KMS-11 (cell line): Measurements from ENCODE around the gene KLRK1.
"Not testable (repeated sequence)": the region's sequence is repeated elsewhere in the genome, so short reads cannot be mapped to it uniquely, and the experiment has no call there.

Experiments used
- H2AFZ ChIP-seq: fragments of 200-600 bp; sonication (generic); 2 replicates; pipeline ENCODE4 v1.6.1; 2016; ENCODE audit warnings: antibody characterized with exemption, mixed run types, low read depth
- H3K27ac ChIP-seq: fragments of 200-600 bp; sonication (generic); 2 replicates; pipeline ENCODE4 v1.6.1; 2016; ENCODE audit warnings: mild to moderate bottlenecking, mixed run types
- H3K27me3 ChIP-seq: fragments of 200-600 bp; sonication (generic); 2 replicates; pipeline ENCODE4 v1.6.1; 2017; ENCODE audit warnings: mild to moderate bottlenecking, low read depth, mixed run types, moderate library complexity; ENCODE audit not compliant: insufficient read depth
- H3K36me3 ChIP-seq: fragments of 200-600 bp; sonication (generic); 2 replicates; pipeline ENCODE4 v1.6.1; 2017; ENCODE audit warnings: mild to moderate bottlenecking, mixed run types; ENCODE audit not compliant: insufficient read depth
- H3K4me1 ChIP-seq: fragments of 200-600 bp; sonication (generic); 2 replicates; pipeline ENCODE4 v1.6.1; 2016; ENCODE audit warnings: mild to moderate bottlenecking, low read depth, mixed run types; ENCODE audit not compliant: poor library complexity, severe bottlenecking
- H3K4me2 ChIP-seq: fragments of 200-600 bp; sonication (generic); 2 replicates; pipeline ENCODE4 v1.7.0; 2016; ENCODE audit warnings: mild to moderate bottlenecking, mixed run types
- H3K4me3 ChIP-seq: fragments of 200-600 bp; sonication (generic); IDR thresholded peaks from 2 replicates; pipeline ENCODE4 v1.6.1; 2017; ENCODE audit warnings: low read depth, low read length, mixed read lengths; ENCODE audit not compliant: insufficient read depth
- H3K79me2 ChIP-seq: fragments of 200-600 bp; sonication (generic); 2 replicates; pipeline ENCODE4 v1.6.1; 2016; ENCODE audit warnings: low read depth, mixed run types; ENCODE audit not compliant: insufficient read depth
- H3K9ac ChIP-seq: fragments of 200-600 bp; sonication (generic); 2 replicates; pipeline ENCODE4 v1.6.1; 2016; ENCODE audit warnings: mild to moderate bottlenecking, mixed run types
- H4K20me1 ChIP-seq: fragments of 200-600 bp; sonication (generic); 2 replicates; pipeline ENCODE4 v1.6.1; 2016; ENCODE audit warnings: mild to moderate bottlenecking, mixed run types; ENCODE audit not compliant: insufficient read depth
- TF ChIP-seq, protein P1 (sequence below): fragments of 200-600 bp; sonication (generic); conservative IDR thresholded peaks from 2 replicates; pipeline ENCODE4 v1.6.1; 2017; ENCODE audit warnings: low read depth, mild to moderate bottlenecking, antibody characterized with exemption, low read length, moderate library complexity, mixed read lengths

The KLRK1 gene

DNA sequence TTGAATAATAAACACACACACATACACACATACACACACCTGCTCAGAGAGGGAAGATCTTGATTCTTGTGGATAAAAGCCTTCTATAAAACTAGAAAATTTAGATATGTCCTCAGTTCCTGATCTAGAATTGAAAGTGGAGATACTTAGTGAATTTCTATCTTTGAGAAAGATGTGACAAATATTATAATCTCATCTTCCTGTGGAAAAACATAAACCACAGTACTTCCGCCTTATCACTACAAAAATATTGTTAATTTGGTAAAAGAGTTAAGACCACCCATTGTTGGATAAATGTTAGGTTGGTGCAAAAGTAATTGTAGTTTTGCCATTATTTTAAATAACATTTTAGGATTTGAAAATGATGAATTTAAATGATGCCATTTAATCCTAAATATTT is at the start of gene KLRK1:
Gene KLRK1, minus strand, starts transcription at position 138 of the 400 bp plus-strand sequence. CDS start 1,231 bp downstream, outside the sequence.
- Histone ChIP-seq H3K79me2 (no peaks in the 10 kb centered on the region), H2AFZ (no peak within 1 kb of the TSS), H3K27ac (no peak within 1 kb of the TSS), H3K27me3 (peaks cover 6% of the 10 kb centered on the region), H3K4me2 (no peak within 1 kb of the TSS), H4K20me1 (no peaks in the 10 kb centered on the region), H3K4me3 (no peak within 1 kb of the TSS), H3K36me3 (no peaks in the 10 kb centered on the region), H3K4me1 (peaks cover 25% of the 10 kb centered on the region), H3K9ac (no peak within 1 kb of the TSS)
- TF ChIP-seq, protein P1, sequence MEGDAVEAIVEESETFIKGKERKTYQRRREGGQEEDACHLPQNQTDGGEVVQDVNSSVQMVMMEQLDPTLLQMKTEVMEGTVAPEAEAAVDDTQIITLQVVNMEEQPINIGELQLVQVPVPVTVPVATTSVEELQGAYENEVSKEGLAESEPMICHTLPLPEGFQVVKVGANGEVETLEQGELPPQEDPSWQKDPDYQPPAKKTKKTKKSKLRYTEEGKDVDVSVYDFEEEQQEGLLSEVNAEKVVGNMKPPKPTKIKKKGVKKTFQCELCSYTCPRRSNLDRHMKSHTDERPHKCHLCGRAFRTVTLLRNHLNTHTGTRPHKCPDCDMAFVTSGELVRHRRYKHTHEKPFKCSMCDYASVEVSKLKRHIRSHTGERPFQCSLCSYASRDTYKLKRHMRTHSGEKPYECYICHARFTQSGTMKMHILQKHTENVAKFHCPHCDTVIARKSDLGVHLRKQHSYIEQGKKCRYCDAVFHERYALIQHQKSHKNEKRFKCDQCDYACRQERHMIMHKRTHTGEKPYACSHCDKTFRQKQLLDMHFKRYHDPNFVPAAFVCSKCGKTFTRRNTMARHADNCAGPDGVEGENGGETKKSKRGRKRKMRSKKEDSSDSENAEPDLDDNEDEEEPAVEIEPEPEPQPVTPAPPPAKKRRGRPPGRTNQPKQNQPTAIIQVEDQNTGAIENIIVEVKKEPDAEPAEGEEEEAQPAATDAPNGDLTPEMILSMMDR: no peak

DNA sequence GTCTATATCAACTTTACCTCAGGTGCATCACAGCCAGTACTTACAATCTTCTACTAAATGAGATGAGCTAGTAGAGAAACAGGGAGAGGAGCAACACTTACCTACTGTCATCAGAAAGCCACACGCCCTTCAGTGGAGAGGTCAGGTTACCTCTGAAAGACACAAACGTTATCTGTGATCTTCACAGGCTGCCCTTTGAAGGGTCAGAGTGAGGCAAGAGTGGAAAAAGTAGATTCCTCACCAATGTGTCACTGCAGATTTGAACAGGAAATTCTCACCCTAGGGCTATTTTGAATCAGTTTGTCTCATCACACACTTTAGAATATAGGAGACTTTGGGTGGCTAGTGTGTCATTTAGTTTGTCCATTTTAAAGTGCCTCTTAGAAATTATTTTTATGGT is 47.8 kb upstream of the KLRK1 start:
- H3K4me1 ChIP-seq, H3K9ac ChIP-seq, H3K27me3 ChIP-seq, H3K4me2 ChIP-seq, H3K4me3 ChIP-seq, H4K20me1 ChIP-seq, H3K79me2 ChIP-seq, H3K36me3 ChIP-seq, H3K27ac ChIP-seq, H2AFZ ChIP-seq: not testable (repeated sequence)

DNA sequence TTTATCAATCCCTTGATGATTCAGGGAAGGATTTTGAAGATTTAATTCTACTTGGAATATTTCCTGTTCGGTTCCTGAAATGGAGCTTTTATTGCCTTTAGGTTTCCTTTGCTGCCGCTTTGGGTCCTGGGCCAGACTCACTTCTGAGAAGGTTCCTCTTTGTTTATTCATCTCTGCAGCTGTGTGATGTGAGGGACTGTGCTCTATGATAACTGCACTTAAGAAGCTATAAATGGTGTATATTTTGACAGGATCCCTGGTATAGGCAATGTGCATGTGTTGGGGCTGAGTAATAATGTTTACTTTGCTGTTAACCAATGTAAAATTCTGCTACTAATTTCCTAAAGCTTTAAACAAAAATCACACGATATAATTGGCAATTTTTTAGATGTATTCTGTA is 46.0 kb upstream of the KLRK1 start, which contains the start of gene KLRC2:
Gene KLRC2, minus strand, starts transcription at position 195 of the 400 bp plus-strand sequence. Its CDS starts 24 bp downstream, at position 171.
- H4K20me1 ChIP-seq, H3K4me2 ChIP-seq, H3K79me2 ChIP-seq, H3K4me1 ChIP-seq, H3K27ac ChIP-seq, H2AFZ ChIP-seq, H3K4me3 ChIP-seq, H3K36me3 ChIP-seq, H3K9ac ChIP-seq, H3K27me3 ChIP-seq: not testable (repeated sequence)

DNA sequence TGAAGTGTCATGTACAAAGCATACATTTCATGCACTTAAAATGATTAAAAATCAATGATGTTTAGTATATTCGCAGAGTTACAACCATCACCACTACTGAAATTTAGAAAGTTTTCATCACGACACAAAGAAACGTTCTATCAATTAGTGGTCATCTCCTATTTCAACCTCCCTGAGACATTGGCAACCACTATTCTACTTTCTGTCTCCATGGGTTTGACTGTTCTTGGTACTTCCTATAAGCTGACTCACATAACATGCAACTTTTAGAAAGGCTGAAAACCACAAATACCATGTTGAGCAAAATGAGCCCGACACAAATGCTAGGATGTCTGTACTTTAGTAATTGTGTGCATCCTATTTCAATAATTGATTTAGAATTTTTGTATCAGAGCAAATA is 40.8 kb upstream of the KLRK1 start:
- not testable (repeated sequence) for H3K36me3 ChIP-seq, H3K27ac ChIP-seq, H3K9ac ChIP-seq, H3K4me2 ChIP-seq, H4K20me1 ChIP-seq, H3K27me3 ChIP-seq, H3K4me1 ChIP-seq, H2AFZ ChIP-seq, H3K79me2 ChIP-seq, H3K4me3 ChIP-seq

DNA sequence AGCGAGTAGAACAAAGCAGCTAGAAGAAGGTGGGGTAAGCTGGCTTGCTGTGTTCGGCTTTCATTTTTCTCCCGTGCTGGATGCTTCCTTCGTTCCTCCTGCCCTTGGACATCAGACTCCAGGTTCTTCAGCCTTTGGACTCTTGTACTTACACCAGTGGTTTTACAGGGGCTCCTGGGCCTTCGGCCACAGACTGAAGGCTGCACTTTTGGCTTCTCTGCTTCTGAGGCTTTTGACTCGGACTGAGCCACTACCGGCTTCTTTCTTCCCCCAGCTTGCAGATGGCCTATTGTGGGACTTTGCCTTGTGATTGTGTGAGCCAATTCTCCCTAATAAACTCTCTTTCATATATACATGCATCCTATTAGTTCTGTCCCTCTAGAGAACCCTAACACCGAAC is 36.1 kb upstream of the KLRK1 start:
- not testable (repeated sequence) for H3K9ac ChIP-seq, H3K79me2 ChIP-seq, H2AFZ ChIP-seq, H3K4me2 ChIP-seq, H3K4me3 ChIP-seq, H3K4me1 ChIP-seq, H4K20me1 ChIP-seq, H3K36me3 ChIP-seq, H3K27me3 ChIP-seq, H3K27ac ChIP-seq

DNA sequence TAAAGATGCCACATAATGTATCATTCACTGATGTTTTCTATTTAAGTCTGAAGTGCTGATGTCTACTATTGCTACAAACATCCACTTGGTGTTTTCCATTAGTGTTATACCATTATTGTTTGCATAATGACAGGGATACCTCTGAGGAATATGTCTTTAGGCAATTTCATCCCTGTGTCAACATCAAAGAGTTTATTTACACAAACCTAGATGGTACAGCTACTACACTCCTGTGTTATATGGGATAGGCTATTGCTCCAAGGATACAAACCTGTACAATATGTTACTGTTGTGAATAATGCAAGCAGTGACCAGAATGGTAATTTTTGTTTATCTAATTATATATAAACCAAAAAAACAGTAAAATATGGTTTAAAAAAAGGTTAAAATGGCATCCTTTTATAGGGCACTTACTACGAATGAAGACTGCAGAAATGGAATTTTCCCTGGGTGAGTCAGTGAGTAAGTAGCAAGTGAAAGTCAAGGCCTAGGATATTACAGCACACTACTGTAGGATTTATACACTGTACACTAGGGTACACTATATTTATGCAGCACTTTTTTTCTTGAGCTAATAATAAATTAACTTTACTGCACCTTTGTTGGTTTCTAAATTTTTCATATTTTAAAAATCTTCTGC is 34.5 kb upstream of the KLRK1 start:
- not testable (repeated sequence) for H3K9ac ChIP-seq, H2AFZ ChIP-seq, H4K20me1 ChIP-seq, H3K4me2 ChIP-seq, H3K27me3 ChIP-seq, H3K36me3 ChIP-seq, H3K4me1 ChIP-seq, H3K79me2 ChIP-seq, H3K27ac ChIP-seq, H3K4me3 ChIP-seq

DNA sequence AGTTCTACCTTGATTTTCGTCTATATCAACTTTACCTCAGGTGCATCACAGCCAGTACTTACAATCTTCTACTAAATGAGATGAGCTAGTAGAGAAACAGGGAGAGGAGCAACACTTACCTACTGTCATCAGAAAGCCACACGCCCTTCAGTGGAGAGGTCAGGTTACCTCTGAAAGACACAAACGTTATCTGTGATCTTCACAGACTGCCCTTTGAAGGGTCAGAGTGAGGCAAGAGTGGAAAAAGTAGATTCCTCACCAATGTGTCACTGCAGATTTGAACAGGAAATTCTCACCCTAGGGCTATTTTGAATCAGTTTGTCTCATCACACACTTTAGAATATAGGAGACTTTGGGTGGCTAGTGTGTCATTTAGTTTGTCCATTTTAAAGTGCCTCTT is 32.3 kb upstream of the KLRK1 start:
- not testable (repeated sequence) for H3K4me2 ChIP-seq, H3K27ac ChIP-seq, H3K9ac ChIP-seq, H3K27me3 ChIP-seq, H3K79me2 ChIP-seq, H3K4me3 ChIP-seq, H4K20me1 ChIP-seq, H3K4me1 ChIP-seq, H3K36me3 ChIP-seq, H2AFZ ChIP-seq

DNA sequence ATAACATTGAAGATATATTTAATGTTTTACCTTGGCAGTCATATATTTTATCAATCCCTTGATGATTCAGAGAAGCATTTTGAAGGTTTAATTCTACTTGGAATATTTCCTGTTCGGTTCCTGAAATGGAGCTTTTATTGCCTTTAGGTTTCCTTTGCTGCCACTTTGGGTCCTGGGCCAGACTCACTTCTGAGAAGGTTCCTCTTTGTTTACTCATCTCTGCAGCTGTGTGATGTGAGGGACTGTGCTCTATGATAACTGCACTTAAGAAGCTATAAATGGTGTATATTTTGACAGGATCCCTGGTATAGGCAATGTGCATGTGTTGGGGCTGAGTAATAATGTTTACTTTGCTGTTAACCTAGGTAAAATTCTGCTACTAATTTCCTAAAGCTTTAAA is 30.5 kb upstream of the KLRK1 start, which contains the start of gene KLRC3:
Gene KLRC3, minus strand, starts transcription at position 262 of the 400 bp plus-strand sequence. Its CDS starts 45 bp downstream, at position 217.
- not testable (repeated sequence) for H3K79me2 ChIP-seq, H3K27ac ChIP-seq

More for the DNA sequence above, 30.5 kb upstream of the KLRK1 start, which contains the start of gene KLRC3:
- H4K20me1 ChIP-seq, H3K4me2 ChIP-seq, H3K36me3 ChIP-seq, H2AFZ ChIP-seq, H3K4me1 ChIP-seq, H3K4me3 ChIP-seq, H3K27me3 ChIP-seq, H3K9ac ChIP-seq: not testable (repeated sequence)
